HG03460 (cell line): Measurements from ENCODE around the gene MLN.

ENCODE experiments used
- ATAC-seq: cut with Tn5 transposase; IDR thresholded peaks from one replicate; pipeline ENCODE4 v1.9.1; 2021; ENCODE audit not compliant: unreplicated experiment

Gene MLN

GRCh38 chr6:33774774-33775173 lies 29.0 kb downstream of the MLN start:
- no peak for ATAC-seq

- no peak for ATAC-seq
These were observed 30.8 kb downstream of the MLN start for GRCh38 chr6:33772902-33773472.

GRCh38 chr6:33772082-33772830 lies 31.5 kb downstream of the MLN start:
- no peak for ATAC-seq

- no peak for ATAC-seq
These were observed 32.4 kb downstream of the MLN start for GRCh38 chr6:33771146-33772081.

- no peak for ATAC-seq
These were observed 33.0 kb downstream of the MLN start for GRCh38 chr6:33770833-33771145.

GRCh38 chr6:33770124-33770832 lies 33.5 kb downstream of the MLN start:
- ATAC-seq: no peak

GRCh38 chr6:33769248-33769821 lies 34.5 kb downstream of the MLN start:
- no peak for ATAC-seq

- ATAC-seq: no peak
These were observed 35.1 kb downstream of the MLN start for GRCh38 chr6:33768644-33769120.

- no peak for ATAC-seq
These were observed 36.6 kb downstream of the MLN start for GRCh38 chr6:33766921-33767907.

GRCh38 chr6:33765368-33765767 lies 38.4 kb downstream of the MLN start:
- ATAC-seq: no peak

GRCh38 chr6:33764036-33764435 lies 39.8 kb downstream of the MLN start:
- ATAC-seq: no peak

- no peak for ATAC-seq
These were observed 40.3 kb downstream of the MLN start for GRCh38 chr6:33763483-33763882.

GRCh38 chr6:33762713-33763112 lies 41.1 kb downstream of the MLN start:
- no peak for ATAC-seq

GRCh38 chr6:33761922-33762629 lies 41.7 kb downstream of the MLN start:
- no peak for ATAC-seq

- ATAC-seq: no peak
These were observed 42.3 kb downstream of the MLN start for GRCh38 chr6:33761581-33761921.

GRCh38 chr6:33759887-33760629 lies 43.7 kb downstream of the MLN start:
- no peak for ATAC-seq

- no peak for ATAC-seq
These were observed 45.0 kb downstream of the MLN start for GRCh38 chr6:33758815-33759216.

- no peak for ATAC-seq
These were observed 45.9 kb downstream of the MLN start for GRCh38 chr6:33757906-33758305.
